GM18867 (cell line): ENCODE data around the gene NPAS2.
A peak's percentile ranks its signal among the peaks of the same experiment; 100 is the strongest.

Experiments
- ATAC-seq: cut with Tn5 transposase; IDR thresholded peaks from one replicate; pipeline ENCODE4 v1.9.1; 2021; ENCODE audit warnings: mild to moderate bottlenecking, moderate library complexity; ENCODE audit not compliant: unreplicated experiment

NPAS2 gene

GRCh38 chr2:100962366-100963025 is 142.6 kb downstream of the NPAS2 start:
- ATAC-seq, result no peak

DNA sequence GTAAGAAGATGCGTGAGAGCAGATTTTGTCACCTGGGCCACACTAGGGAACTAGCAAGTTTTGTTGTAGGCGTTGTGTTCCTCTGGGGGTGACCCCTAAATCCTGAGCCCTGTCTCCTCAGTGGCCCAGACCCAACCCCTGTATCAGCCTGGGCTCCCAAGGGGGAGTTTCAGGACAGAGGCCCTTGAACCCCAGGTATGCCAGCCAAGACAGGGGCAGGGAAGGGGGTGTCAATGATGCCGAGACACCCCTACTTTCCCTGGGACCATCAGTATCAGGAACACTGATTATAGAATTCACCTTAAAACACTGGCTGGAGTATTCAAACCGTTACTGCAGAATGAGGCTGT is 143.1 kb downstream of the NPAS2 start:
- no peak for ATAC-seq

DNA sequence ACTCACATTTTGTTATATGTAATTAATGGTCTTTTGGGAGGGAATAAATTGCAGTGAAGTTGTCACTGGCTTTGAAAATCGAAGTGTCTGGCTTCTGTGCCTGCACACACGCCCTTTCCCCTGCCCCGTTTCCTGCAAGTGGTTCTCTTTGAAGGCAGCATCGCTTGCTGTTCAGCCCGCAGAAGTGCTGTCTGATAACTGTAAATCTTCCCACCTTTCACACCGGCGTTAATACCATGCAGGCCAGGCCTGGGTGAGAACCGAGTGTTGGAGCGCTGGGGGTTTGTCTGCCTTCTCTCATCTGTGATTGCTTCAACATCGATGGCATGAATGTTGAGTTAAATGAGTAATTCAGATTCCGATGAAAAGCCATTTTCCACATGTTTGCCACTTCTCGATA is 144.3 kb downstream of the NPAS2 start:
- no peak for ATAC-seq

DNA sequence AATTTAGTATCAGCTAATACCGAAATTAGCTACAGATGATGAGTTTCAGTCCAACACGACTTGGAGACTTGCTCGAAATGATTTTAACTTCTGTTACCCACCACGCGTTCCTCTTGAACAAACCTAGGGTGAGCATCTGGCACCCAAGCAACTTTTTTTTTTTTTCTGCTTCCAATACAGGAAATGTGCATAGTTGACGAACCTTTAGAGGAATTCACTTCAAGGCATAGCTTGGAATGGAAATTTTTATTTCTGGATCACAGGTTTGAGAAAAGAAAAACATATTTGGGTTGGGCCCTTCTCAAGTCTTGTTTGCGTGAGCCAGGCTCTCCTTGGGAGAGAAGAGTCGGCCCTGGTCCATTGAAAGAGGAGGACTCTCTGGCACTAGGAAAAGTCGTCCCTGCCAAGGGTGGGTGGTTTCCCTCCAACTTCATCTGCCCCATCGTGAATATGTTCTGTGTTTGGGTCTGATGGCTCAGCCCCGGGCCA is 144.8 kb downstream of the NPAS2 start:
- no peak for ATAC-seq

DNA sequence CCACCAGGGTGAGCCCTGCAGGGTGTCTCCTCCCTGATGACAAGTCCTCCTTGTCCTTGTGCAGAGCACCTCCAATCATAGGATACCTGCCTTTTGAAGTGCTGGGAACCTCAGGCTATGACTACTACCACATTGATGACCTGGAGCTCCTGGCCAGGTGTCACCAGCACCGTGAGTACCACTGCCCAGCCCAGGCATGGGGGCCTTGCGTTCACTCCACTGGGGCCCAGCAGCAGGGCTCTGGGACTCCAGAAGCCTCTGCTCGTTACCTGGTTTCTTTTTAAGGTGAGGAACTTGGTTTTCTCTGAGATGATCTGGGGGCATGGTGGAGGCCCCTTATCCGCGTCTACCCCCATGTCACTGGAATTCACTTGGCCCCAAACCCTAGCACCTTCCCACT is 145.7 kb downstream of the NPAS2 start:
- no peak for ATAC-seq

- ATAC-seq, result no peak
These were observed 147.8 kb downstream of the NPAS2 start for GRCh38 chr2:100967716-100968115.

GRCh38 chr2:100968146-100969145 is 148.5 kb downstream of the NPAS2 start:
- ATAC-seq, result no peak

GRCh38 chr2:100969998-100970397 is 150.1 kb downstream of the NPAS2 start:
- ATAC-seq, result no peak

- ATAC-seq, result no peak
These were observed 151.3 kb downstream of the NPAS2 start for GRCh38 chr2:100971221-100971620.

- no peak for ATAC-seq
These were observed 152.5 kb downstream of the NPAS2 start for GRCh38 chr2:100972452-100972851.

DNA sequence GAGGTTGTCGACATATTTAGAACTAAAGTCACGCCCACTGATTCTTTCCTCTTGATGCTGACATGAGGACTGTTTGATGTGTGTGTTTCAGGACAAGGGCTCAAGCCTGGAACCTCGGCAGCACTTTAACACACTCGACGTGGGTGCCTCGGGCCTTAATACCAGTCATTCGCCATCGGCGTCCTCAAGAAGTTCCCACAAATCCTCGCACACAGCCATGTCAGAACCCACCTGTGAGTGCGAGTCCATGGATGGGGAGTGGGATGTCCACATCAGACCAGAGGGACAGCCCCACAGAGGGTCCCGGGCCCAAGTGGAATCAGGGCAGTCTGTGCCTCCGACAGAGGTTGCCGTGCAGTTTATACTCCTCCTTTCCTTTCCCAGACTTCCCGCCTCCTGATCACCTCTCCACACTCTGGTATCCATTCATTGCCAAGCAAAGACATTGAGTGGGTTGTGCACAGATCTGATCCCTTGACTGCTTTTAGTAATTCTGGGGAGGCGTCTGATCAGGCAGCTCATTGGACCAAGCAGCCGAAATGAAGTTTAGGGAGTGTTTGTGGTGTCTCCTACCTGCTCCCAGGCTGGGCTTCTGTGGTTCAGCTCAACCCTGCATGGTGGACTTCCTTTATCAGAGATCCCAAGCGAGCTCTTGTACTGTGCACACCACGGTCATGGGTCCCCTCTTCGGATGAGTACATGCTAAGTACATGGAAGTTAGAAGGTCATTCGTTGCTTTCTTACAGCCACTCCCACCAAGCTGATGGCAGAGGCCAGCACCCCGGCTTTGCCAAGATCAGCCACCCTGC is 155.0 kb downstream of the NPAS2 start:
- no peak for ATAC-seq

- ATAC-seq, result no peak
These were observed 155.5 kb downstream of the NPAS2 start for GRCh38 chr2:100975521-100975785.

DNA sequence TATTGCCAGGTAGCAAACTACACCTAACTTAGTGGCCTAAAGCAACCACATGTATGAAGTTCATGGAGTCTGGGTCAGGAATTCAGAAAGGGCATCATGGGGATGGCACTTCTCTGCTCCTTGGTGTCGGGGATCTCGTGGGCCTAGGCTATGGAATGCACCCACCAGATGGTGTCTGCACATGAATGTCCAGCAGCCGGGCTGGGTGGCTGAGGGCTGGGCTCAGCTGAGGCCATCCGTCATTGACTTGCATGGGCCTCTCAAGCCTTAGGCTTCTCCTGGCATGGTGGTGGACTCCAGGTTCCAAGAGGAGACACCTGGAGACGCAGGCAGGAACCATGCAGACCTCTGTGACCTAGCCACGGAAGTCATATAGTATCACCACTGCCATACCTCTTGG is 156.1 kb downstream of the NPAS2 start:
- no peak for ATAC-seq

- peak; percentile 88 for ATAC-seq
These were observed 156.9 kb downstream of the NPAS2 start for GRCh38 chr2:100976645-100977391.

GRCh38 chr2:100977511-100977910 is 157.6 kb downstream of the NPAS2 start:
- peak; percentile 6 for ATAC-seq

- no peak for ATAC-seq
These were observed 158.7 kb downstream of the NPAS2 start for GRCh38 chr2:100978582-100979191.

GRCh38 chr2:100980046-100980445 is 160.1 kb downstream of the NPAS2 start:
- no peak for ATAC-seq

- ATAC-seq, result no peak
These were observed 161.1 kb downstream of the NPAS2 start for GRCh38 chr2:100981011-100981410.

- no peak for ATAC-seq
These were observed 162.5 kb downstream of the NPAS2 start for GRCh38 chr2:100982431-100982861.

DNA sequence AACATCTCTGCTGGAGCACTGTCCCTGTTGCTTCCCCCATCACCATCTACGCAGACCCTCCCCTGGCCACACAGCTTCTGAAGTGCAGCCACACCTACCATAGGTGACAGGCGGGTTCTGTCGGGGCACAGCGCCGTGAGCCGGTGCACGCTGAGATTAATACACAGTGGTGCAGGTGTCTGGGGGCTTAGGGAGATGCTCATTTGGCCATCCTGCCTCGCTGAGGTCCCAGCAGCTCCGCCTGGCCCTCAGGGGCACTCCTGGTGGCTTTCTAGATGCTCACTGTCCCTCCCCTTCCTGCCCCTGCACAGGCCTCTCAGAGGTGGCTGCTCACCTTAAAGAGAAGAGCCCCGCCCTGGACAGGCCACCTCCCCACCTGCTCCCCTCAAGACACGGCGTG is 163.3 kb downstream of the NPAS2 start:
- no peak for ATAC-seq
